Thymus (tissue), 11 donors: Measurements from ENCODE around the gene CASQ1. TPM values are rescaled to one million over a fixed set of nuclear protein-coding genes. Genes with fewer than 3 reads are reported as not detected.

ENCODE experiments used
- DNase-seq, 9 donors: peaks; one replicate each; pipeline ENCODE4 v3.0.0-alpha.2; 2013; ENCODE audit warnings: low spot score in 9 of 9, low read depth in 6 of 9, missing footprints in 1 of 9
- H3K27ac ChIP-seq, 2 donors: one replicate each; pipeline ENCODE4 v1.5.1; 2013; ENCODE audit warnings: control low read depth in 1 of 2, low read depth in 1 of 2, low read length in 1 of 2, mild to moderate bottlenecking in 1 of 2, moderate library complexity in 1 of 2
- H3K27me3 ChIP-seq, 2 donors: one replicate each; pipeline ENCODE4 v1.5.1; 2013; ENCODE audit warnings: low read length in 1 of 2; ENCODE audit not compliant: control insufficient read depth in 2 of 2, insufficient read depth in 1 of 2
- H3K36me3 ChIP-seq, 2 donors: one replicate each; pipeline ENCODE4 v1.5.1; 2013; ENCODE audit warnings: low read length in 1 of 2, mild to moderate bottlenecking in 1 of 2, moderate library complexity in 1 of 2; ENCODE audit not compliant: control insufficient read depth in 2 of 2, insufficient read depth in 2 of 2
- H3K4me1 ChIP-seq, 2 donors: one replicate each; pipeline ENCODE4 v1.5.1; 2013; ENCODE audit warnings: low read length in 2 of 2; ENCODE audit not compliant: control insufficient read depth in 2 of 2, insufficient read depth in 2 of 2
- H3K4me3 ChIP-seq, 2 donors: one replicate each; pipeline ENCODE4 v1.5.1; 2013; ENCODE audit warnings: low read length in 2 of 2, control low read depth in 1 of 2, mild to moderate bottlenecking in 1 of 2
- H3K9me3 ChIP-seq, 2 donors: one replicate each; pipeline ENCODE4 v1.5.1; 2013; ENCODE audit warnings: low read length in 1 of 2, mild to moderate bottlenecking in 1 of 2; ENCODE audit not compliant: control insufficient read depth in 2 of 2, insufficient read depth in 1 of 2
- WGBS: extraction: QIAGEN DNeasy Blood & Tissue Kit; methylation state at CpG from one replicate; pipeline ENCODE4 v1.1.7; 2013; 5-methylcytosine and 5-hydroxymethylcytosine counted together
- polyA plus RNA-seq: library from polyadenylated mRNA; stranded (reverse); fragments of 200-250 nt; gene quantifications from one replicate; pipeline ENCODE4 v1.2.3, GENCODE V29; 2013
- total RNA-seq: library from RNA; stranded (reverse); fragments of 120-200 nt; gene quantifications from one replicate; pipeline ENCODE4 v1.2.4, GENCODE V29; 2013
- donor health status: healthy.

CASQ1 gene
- total and polyA plus RNA-seq, 2 donors = 0.42 to 0.66 TPM

DNA sequence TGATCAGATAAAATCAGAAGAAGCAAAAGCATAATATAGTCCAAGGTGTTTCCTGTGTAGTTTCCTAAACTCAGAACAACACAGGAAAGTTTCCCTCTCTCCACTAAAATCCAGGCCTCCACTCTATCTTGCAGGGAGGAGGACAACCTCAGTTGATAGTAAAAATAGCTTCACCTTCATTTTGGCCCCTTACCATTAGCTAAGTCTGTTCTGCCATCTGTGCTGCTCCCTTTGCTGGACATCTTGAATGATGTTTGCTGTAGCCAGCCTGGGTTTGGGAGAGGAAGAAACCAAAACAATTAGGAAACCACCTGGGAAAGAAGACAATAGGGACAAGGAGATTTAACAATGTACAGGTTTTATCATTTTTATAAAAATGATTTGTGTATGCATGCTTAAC is 53.4 kb downstream of the CASQ1 start:
- no peak overlapping the region for H3K4me3 ChIP-seq
- H3K4me1 ChIP-seq = no peaks in the 10 kb centered on the region
- H3K36me3 ChIP-seq = peaks cover 28 to 50% of the 10 kb centered on the region in 2 donors
- H3K27ac ChIP-seq = no peak overlapping the region
- no peak for DNase-seq
- no peaks in the 10 kb centered on the region for H3K27me3 ChIP-seq
- H3K9me3 ChIP-seq = no peaks in the 10 kb centered on the region

DNA sequence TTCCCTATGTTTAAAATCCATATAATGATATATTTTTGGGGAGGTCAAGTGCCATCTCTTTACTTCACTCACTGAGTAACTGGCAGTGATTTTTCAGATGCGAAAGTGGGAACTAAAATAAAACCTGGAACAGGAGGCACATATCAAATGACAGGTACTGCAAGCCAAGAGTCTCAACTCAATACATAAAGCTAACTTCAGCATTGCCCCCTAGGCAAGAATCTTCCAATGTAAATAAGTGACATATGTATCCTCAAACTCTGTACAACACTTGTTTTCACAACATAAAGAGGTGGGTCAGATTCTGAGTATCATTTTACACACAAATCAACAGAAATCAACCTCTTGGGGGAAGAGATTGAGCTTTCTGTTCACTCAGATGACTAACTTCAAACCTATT is 53.8 kb downstream of the CASQ1 start:
- peaks cover 24 to 46% of the 10 kb centered on the region in 2 donors for H3K36me3 ChIP-seq
- WGBS = 92% methylated on average over 1 of the region's 1 CpG
- H3K27ac ChIP-seq = no peak overlapping the region
- H3K4me3 ChIP-seq = no peak overlapping the region
- H3K4me1 ChIP-seq = no peaks in the 10 kb centered on the region
- H3K27me3 ChIP-seq = no peaks in the 10 kb centered on the region
- H3K9me3 ChIP-seq = no peaks in the 10 kb centered on the region
- DNase-seq = no peak

DNA sequence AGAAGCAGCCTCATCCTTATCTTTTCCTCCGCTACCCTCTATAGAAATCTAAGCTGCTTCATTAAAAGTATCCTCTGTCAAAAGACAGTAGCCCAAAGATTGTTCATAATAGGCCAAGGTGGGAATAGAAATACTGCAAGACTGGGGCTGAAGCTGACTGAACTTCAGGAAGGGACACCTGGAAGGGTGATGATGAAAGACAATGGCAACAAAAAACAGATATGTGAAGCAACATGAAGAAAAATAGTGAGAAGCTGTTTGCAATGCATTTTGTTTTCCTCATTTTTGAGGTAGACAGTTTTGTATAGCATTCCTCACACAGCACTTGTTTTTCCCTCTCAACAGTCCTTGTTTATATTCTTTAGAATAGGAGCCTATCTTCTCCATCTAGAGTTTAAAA is 55.1 kb downstream of the CASQ1 start:
- H3K9me3 ChIP-seq = no peaks in the 10 kb centered on the region
- 95% methylated on average over 1 of the region's 1 CpG for WGBS
- no peak overlapping the region for H3K27ac ChIP-seq
- DNase-seq = no peak
- no peak overlapping the region for H3K4me3 ChIP-seq
- no peaks in the 10 kb centered on the region for H3K4me1 ChIP-seq
- peaks cover 13 to 35% of the 10 kb centered on the region in 2 donors for H3K36me3 ChIP-seq
- no peaks in the 10 kb centered on the region for H3K27me3 ChIP-seq

DNA sequence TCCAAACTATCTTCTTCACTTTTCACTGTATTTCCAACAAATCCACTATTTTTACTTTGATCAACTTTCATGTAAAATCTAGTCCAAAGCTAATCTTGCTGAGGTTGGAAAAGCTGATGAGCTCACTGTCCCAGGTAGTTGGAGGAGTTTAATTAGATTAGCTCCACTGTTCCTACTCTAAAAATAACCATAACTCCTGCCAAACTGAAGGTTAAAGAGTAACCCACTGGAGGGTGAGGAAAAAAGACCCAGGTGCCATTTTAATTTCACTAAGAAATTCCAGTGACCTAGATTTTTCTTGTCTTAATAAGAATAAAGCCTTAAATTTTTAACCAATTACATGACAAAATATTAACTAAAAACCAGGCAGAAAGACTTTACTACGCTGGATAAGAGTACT is 56.7 kb downstream of the CASQ1 start:
- Histone ChIP-seq H3K4me3 (no peak overlapping the region), H3K27me3 (no peaks in the 10 kb centered on the region), H3K9me3 (no peaks in the 10 kb centered on the region), H3K4me1 (no peaks in the 10 kb centered on the region), H3K36me3 (peaks cover 10 to 31% of the 10 kb centered on the region in 2 donors), H3K27ac (no peak overlapping the region)
- DNase-seq = no peak
- WGBS = 100% methylated on average over 1 of the region's 1 CpG

DNA sequence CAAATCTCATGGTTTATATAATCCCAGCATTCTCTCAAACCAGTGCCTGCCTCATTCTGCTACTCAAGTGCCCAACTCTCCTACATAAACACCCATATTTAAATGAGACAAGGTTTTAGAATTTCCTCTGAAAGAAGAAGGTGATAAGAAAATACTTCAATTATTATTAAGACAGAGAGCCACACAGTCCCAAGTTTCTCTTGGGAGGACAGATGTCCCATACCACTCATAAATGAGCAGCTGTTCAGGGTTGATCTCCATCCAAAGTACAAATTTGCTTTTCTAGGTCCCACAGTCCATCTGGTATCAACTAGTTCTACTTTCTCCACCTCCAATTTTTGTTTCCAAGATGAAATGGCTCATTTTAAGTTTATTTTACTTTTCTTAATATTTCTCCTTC is 60.6 kb downstream of the CASQ1 start:
- Histone ChIP-seq H3K4me3 (no peak overlapping the region), H3K9me3 (no peaks in the 10 kb centered on the region), H3K27ac (no peak overlapping the region), H3K4me1 (no peaks in the 10 kb centered on the region), H3K36me3 (peaks cover 0 to 16% of the 10 kb centered on the region in 2 donors), H3K27me3 (no peaks in the 10 kb centered on the region)
- DNase-seq = no peak

Other genes starting within 250 kb of the CASQ1 start
- 1.7 TPM for gene IGSF9, start 245.0 kb upstream of the CASQ1 start, total RNA-seq
- gene IGSF9, start 245.0 kb upstream of the CASQ1 start, polyA plus RNA-seq = 4.1 TPM
- gene SLAMF9, start 236.3 kb upstream of the CASQ1 start, total RNA-seq = 0.09 TPM
- 0.71 TPM for gene SLAMF9, start 236.3 kb upstream of the CASQ1 start, polyA plus RNA-seq
- gene PIGM, start 158.6 kb upstream of the CASQ1 start, total RNA-seq = 3.1 TPM
- 5.7 TPM for gene PIGM, start 158.6 kb upstream of the CASQ1 start, polyA plus RNA-seq
- gene KCNJ10, start 120.4 kb upstream of the CASQ1 start, total RNA-seq = 0.33 TPM
- gene KCNJ10, start 120.4 kb upstream of the CASQ1 start, polyA plus RNA-seq = 0.27 TPM
- gene KCNJ9, start 109.0 kb upstream of the CASQ1 start, total RNA-seq = 0.05 TPM
- gene KCNJ9, start 109.0 kb upstream of the CASQ1 start, polyA plus RNA-seq = 0.09 TPM
- 15.6 TPM for gene IGSF8, start 92.0 kb upstream of the CASQ1 start, total RNA-seq
- gene IGSF8, start 92.0 kb upstream of the CASQ1 start, polyA plus RNA-seq = 22.3 TPM
- 0.38 TPM for gene ATP1A2, start 74.8 kb upstream of the CASQ1 start, total RNA-seq
- gene ATP1A2, start 74.8 kb upstream of the CASQ1 start, polyA plus RNA-seq = 1.3 TPM
- gene ATP1A4, start 39.0 kb upstream of the CASQ1 start, total RNA-seq = 0.28 TPM
- gene ATP1A4, start 39.0 kb upstream of the CASQ1 start, polyA plus RNA-seq = 0.62 TPM
- 25.9 TPM for gene PEA15, start 14.8 kb downstream of the CASQ1 start, total RNA-seq
- gene PEA15, start 14.8 kb downstream of the CASQ1 start, polyA plus RNA-seq = 77.3 TPM
- gene DCAF8, start 72.0 kb downstream of the CASQ1 start, total RNA-seq = 75.8 TPM
- gene DCAF8, start 72.0 kb downstream of the CASQ1 start, polyA plus RNA-seq = 114 TPM
- 29.0 TPM for gene PEX19, start 94.6 kb downstream of the CASQ1 start, total RNA-seq
- 20.7 TPM for gene PEX19, start 94.6 kb downstream of the CASQ1 start, polyA plus RNA-seq
- 80.2 TPM for gene COPA, start 152.7 kb downstream of the CASQ1 start, total RNA-seq
- gene COPA, start 152.7 kb downstream of the CASQ1 start, polyA plus RNA-seq = 61.5 TPM
- 22.2 TPM for gene NCSTN, start 152.8 kb downstream of the CASQ1 start, total RNA-seq
- 40.0 TPM for gene NCSTN, start 152.8 kb downstream of the CASQ1 start, polyA plus RNA-seq
- 0.05 TPM for gene NHLH1, start 176.5 kb downstream of the CASQ1 start, total RNA-seq
- 0.43 TPM for gene NHLH1, start 176.5 kb downstream of the CASQ1 start, polyA plus RNA-seq
- gene VANGL2, start 210.0 kb downstream of the CASQ1 start, total RNA-seq = 2.0 TPM
- gene VANGL2, start 210.0 kb downstream of the CASQ1 start, polyA plus RNA-seq = 5.6 TPM